GM12878 (cell line): ENCODE results near the gene SYCP2.

ENCODE experiments used
- CHD4 ChIP-seq: fragments of 200-600 bp; sonication (generic); IDR thresholded peaks from 2 replicates; pipeline ENCODE4 v1.6.1; 2016; ENCODE audit warnings: mild to moderate bottlenecking
- GABPA ChIP-seq: IDR thresholded peaks from 2 replicates; pipeline ENCODE4 v1.6.1; 2014; ENCODE audit warnings: antibody characterized with exemption, low read depth, mild to moderate bottlenecking, inconsistent platforms
- POLR2A ChIP-seq: IDR thresholded peaks from 2 replicates; pipeline ENCODE4 v1.6.1; 2011; ENCODE audit warnings: low read depth, mild to moderate bottlenecking, low read length
- SMAD1 ChIP-seq: fragments of 450-650 bp; IDR thresholded peaks from 2 replicates; pipeline ENCODE4 v1.6.1; 2018; ENCODE audit warnings: mild to moderate bottlenecking, low read depth; ENCODE audit not compliant: partially characterized antibody
- ZNF622 ChIP-seq: fragments of 450-650 bp; IDR thresholded peaks from 2 replicates; pipeline ENCODE4 v1.6.1; 2017; ENCODE audit warnings: mild to moderate bottlenecking, inconsistent platforms

DNA sequence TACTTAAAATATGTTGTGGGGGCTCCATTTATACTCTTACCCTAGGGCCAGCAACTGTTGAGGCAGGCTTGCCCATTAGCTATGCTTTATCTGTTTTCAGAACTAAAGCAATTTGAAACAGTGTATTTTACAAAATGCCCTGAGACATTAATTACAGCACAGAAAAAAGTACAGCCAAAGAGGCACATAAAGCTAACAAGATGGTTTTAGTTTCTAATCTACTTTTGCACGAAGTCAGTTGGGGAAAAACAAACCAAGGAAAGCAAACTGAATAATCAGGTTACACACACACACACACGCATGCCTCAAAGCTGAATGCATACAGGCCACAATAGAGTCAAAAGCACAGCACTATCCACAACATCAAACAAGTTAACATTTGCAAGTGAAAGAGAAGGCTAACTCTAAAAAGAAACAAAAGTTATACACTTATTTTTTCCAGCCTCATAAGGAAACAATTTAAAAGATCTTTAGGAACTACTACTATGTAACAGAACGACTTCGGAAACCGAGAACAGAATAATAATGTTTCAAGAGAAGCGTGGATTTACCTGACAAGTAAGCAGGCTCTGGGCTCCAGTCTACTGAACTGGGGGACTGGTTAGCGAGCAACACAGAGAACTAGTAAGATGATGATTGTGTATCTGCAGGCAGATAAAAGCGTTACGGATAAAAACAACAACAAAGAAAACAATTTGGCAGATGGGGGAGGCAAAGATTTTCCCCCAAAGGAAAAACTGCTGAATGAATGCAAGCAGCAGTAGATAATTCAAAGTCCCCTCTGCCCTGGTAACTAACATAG is 1.7 kb downstream of the SYCP2 start:
- no peak for TF ChIP-seq POLR2A
- no peak for TF ChIP-seq ZNF622
- no peak for TF ChIP-seq SMAD1
- no peak for TF ChIP-seq GABPA
- TF ChIP-seq CHD4, result no peak
